HFF-Myc (cell line): ENCODE data around the gene SPDYA.

ENCODE experiments used
- DNase-seq: peaks from one replicate; pipeline ENCODE4 v3.0.0-alpha.2; 2011; ENCODE audit warnings: low read depth; ENCODE audit errors: extremely low read depth
- H3K4me3 ChIP-seq: replicated peaks from 2 replicates; pipeline ENCODE4 v1.5.1; 2011; ENCODE audit warnings: low read depth, mild to moderate bottlenecking, control low read depth, low read length
- CTCF ChIP-seq: IDR thresholded peaks from 2 replicates; pipeline ENCODE4 v1.5.1; 2012; ENCODE audit warnings: mild to moderate bottlenecking, low read depth, low read length, control low read depth; ENCODE audit errors: missing control alignments

SPDYA gene

GRCh38 chr2:28880193-28880592 is 69.6 kb downstream of the SPDYA start:
- TF ChIP-seq CTCF, result no peak
- no peak for DNase-seq

GRCh38 chr2:28893488-28893887 is 82.9 kb downstream of the SPDYA start:
- TF ChIP-seq CTCF, result no peak
- DNase-seq, result no peak
- H3K4me3 ChIP-seq, result peak overlapping the region; percentile 59

More at GRCh38 chr2:28880193-28880592, 69.6 kb downstream of the SPDYA start:
- no peak overlapping the region for H3K4me3 ChIP-seq

- peak within 1 kb of the TSS; percentile 59 for H3K4me3 ChIP-seq
- TF ChIP-seq CTCF, result no peak
- DNase-seq, result peak; percentile 96
Observed at GRCh38 chr2:28894470-28895188, 84.0 kb downstream of the SPDYA start, which contains the start of gene WDR43. Gene WDR43, plus strand, starts transcription at chr2:28894667. Its CDS starts 32 bp downstream, at chr2:28894699.

- DNase-seq, result no peak
- TF ChIP-seq CTCF, result no peak
- H3K4me3 ChIP-seq, result peak overlapping the region; percentile 59
Observed at GRCh38 chr2:28895189-28895893, 84.7 kb downstream of the SPDYA start.

- no peak for DNase-seq
- H3K4me3 ChIP-seq, result peak overlapping the region; percentile 59
- TF ChIP-seq CTCF, result no peak
Observed at GRCh38 chr2:28896906-28897305, 86.3 kb downstream of the SPDYA start.

GRCh38 chr2:28898048-28898447 is 87.4 kb downstream of the SPDYA start:
- no peak for TF ChIP-seq CTCF
- H3K4me3 ChIP-seq, result peak overlapping the region; percentile 59
- DNase-seq, result no peak
